ENCODE data around the gene FRMD4A.

GRCh38 chr10:14215641-14216040 lies 115.1 kb downstream of the FRMD4A start:
- TF ChIP-seq, protein P1, sequence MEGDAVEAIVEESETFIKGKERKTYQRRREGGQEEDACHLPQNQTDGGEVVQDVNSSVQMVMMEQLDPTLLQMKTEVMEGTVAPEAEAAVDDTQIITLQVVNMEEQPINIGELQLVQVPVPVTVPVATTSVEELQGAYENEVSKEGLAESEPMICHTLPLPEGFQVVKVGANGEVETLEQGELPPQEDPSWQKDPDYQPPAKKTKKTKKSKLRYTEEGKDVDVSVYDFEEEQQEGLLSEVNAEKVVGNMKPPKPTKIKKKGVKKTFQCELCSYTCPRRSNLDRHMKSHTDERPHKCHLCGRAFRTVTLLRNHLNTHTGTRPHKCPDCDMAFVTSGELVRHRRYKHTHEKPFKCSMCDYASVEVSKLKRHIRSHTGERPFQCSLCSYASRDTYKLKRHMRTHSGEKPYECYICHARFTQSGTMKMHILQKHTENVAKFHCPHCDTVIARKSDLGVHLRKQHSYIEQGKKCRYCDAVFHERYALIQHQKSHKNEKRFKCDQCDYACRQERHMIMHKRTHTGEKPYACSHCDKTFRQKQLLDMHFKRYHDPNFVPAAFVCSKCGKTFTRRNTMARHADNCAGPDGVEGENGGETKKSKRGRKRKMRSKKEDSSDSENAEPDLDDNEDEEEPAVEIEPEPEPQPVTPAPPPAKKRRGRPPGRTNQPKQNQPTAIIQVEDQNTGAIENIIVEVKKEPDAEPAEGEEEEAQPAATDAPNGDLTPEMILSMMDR (IDR thresholded peaks at IDR 0.05) = no peak
- TF ChIP-seq EP300 (IDR thresholded peaks at IDR 0.05) (no peak), POLR2A (IDR thresholded peaks at IDR 0.05) (no peak), POLR2AphosphoS5 (IDR thresholded peaks at IDR 0.05) (no peak)
